Globus pallidus (tissue), 1 donor: ENCODE results near the gene RXFP4.

Experiments used
- DNase-seq: peaks from one replicate; pipeline ENCODE4 v3.0.0-alpha.2; 2015; ENCODE audit warnings: low spot score

Gene RXFP4

DNA sequence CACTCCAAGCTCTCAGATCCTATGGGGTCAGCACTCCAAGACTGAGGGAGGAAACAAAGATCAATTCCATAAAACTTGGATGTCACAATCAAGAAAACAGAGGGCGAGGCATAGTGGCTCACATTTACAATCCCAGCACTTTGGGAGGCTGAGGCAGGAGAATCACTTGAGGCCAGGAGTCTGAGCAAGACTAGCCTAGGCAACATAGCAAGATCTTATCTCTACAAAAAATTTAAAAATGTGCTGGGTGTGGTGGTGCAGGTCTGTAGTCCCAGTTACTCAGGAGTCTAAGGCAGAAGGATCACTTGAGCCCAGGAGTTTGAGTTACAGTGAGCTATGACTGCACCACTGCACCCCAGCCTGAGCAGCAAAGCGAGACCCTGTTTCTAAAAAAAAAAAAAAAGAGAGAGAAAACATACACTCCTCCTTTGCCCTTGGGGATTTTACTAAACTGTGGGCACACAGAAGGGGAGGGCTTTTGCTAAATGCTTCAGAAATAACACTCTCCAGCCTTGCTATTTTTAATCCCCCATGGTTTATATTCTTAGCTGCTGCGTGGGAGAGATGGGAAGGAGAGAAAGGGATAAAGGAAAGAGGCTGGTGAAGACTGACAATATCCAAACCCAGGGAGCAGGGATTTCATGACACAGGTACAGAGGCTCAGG lies 18.8 kb downstream of the RXFP4 start:
- DNase-seq, result no peak

DNA sequence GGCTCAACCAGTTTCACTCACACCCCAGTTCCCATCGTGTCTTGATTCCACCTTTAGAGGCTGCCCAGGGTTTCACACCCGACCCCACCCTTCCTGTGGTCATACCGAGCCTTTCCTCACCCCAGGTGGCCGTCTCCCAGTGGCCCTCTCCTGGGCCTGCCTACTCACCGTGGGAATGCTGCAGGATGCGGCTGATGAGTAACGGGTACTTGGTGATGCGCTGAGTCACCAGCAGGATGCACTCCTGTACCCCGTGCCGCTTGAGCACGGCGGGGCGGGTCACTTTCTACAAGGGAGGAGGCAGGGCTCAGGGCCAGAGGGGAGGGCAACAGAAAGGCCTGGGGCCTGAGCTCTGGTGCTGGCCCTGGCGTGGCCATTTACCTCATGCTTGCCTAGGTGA lies 20.5 kb downstream of the RXFP4 start:
- no peak for DNase-seq

DNA sequence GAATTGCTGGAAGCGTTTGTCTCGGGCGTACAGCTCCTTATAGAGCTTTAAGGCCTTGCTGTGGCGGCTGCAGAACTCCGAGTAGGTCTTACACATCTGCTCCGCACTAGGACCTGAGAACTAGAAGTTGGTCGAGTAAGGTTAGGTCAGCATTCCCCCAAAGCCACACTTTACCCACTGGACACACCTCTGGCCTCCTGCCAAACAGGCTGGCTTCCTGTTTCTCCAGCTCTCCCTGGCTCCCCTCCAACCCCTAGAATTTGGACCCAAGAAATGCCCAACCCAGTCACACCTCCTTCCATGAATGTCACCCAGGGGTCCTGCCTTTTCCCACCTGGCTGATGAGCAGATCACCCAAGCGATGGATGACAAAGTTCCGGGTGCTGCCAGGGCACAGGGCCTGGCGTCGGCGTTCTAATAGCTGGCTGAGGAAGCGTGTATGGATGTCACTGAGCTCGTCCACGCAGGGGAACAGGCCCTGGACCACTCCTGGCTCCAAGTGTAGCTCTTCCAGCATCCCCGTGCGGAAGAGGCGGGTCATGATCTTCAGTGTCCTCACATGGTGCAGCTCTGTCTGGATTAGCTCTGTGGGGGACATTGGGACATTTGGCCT lies 21.3 kb downstream of the RXFP4 start:
- no peak for DNase-seq

DNA sequence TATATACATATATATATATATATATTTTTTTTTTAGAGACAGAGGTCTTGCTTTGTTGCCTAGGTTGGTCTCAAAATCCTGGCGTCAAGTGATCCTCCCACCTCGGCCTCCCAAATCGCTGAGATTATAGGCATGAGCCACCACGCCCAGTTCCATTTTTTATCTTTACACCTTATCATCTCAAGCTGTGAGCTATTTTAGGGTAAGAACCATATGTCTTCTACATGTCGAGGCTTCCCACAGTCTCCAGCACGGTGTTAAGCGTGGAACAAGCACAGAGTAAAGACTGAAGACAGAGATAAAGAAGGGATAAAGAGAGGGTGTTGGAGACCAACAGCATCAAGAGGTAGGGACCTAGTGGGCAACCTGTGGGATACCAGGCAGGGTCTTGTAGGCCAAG lies 22.8 kb downstream of the RXFP4 start:
- no peak for DNase-seq

DNA sequence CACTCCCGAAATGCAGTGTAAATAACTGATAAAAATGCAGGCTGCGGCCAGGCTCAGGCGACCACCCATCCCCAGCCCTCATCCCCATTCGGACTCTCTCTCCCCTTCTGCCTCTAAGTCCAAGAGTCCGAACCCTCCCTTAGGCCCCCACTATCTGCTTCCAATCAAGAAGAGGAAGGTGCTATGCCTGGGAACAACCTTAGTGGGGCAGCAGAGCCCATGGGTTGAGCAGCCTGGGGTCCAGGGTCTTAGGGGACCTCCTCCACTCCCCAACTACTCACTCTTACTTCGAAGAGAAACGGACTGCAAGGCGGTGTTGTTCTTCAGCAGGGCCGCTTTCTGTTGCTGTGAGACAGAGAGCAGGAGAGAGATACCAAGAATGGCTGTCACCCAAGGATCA lies 24.7 kb downstream of the RXFP4 start:
- no peak for DNase-seq

DNA sequence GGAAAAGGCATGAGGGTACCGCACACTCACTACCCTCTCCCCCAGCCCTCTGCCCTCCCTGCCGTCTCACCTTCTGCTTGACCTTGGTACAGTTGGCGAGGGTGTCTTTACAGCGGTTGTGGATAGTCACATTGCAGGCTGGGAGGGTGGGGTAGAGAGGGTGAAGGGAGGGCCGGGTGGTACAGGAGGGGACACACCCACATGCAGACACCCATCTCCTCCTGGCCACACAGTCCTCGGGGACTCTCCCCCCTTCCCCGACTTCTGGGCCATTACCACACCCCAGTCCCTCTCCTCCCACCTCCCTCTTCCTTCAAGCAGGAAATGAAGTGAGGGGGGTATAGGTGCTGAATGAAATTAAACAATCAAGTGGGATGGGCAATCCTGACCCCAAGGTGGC lies 25.3 kb downstream of the RXFP4 start:
- no peak for DNase-seq

DNA sequence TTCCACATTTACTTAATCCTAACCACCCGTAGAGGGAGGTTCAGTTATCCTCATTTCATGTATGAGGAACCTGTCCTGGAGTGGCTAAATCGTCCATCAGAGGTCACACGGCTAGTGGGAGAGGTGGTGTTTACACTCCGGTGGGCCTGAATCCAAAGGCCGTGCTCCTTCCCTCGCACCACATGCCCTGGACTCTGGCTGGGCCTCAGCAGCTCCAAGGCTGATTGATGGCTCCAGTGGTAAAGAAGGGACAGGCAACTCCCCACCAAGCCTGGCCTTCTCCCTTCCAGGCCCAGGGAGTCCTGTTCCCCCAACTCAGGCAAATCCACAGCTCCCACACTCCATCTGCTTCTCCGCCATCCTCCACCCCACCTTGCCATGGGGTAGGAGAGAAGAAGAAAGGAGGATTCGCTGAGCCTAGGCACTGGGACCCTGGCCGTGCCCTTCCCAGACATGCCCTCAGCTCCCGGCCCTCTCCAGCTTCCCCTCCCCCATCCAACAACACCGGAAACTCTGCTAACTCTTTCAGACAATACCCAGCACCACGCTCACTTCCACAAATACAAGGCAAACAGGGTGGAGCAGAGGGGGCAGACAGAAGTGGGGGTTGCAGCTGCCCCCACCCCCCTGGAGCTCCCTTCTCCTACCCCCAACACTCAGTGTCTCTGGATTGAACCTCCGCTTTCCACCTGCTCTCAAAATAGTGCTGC lies 26.1 kb downstream of the RXFP4 start:
- DNase-seq, result no peak

DNA sequence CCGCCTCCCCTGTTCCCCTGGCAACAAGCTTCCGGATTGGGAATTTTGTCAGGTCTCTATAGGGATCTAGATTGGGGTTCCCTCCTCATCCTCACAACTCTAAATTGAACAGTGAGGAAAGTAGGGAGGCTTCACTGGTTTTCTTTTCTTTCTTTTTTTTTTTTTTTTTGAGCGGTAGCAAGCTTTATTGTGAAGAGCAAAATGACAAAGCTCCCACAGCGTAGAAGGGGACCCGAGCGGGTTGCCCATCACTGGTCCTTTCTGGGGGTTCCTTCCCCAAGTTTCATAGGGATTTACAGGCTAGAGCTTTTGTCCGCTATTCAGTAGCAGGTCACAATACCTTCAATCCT lies 26.6 kb downstream of the RXFP4 start:
- no peak for DNase-seq

DNA sequence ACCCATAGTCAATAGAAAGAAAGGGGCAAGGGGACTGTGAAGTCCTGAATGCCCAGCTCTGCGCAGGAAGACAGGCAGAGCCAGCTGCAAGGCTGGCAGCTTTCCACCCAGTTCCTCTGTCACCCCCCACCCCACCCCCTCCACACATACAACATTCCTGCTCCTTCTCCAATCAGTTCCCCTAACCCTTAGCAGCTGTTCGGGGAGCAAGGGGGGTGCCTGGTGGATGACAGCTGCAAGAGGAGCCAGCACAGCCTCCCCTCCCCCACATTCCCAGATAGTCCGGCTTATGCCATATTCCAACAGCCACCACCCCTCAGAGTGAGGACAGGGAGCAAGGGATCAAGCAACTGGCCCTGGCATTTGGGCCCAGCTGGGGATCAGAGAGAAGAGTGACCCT lies 27.2 kb downstream of the RXFP4 start:
- DNase-seq, result peak; percentile 97

DNA sequence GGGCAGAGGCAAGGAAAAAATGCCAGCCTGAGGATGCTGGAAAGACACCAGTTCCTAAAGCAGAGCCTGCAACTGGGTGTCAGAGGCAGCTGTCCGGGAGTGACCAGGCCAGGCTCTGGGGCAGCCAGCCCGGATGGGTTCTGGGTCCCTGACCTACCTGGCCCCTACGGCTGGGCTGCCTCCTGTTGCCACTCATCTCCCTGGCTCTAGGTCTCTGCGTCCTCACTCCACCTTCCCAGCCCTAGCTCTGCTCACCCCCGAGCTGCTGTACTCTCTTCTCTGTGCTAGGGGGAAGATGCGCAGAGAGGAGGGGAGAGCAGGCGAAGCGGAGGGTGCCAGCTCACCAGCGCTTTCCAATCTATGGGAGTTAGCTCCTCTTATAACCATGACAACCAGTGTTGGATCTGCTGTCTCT lies 27.9 kb downstream of the RXFP4 start:
- DNase-seq, result no peak

DNA sequence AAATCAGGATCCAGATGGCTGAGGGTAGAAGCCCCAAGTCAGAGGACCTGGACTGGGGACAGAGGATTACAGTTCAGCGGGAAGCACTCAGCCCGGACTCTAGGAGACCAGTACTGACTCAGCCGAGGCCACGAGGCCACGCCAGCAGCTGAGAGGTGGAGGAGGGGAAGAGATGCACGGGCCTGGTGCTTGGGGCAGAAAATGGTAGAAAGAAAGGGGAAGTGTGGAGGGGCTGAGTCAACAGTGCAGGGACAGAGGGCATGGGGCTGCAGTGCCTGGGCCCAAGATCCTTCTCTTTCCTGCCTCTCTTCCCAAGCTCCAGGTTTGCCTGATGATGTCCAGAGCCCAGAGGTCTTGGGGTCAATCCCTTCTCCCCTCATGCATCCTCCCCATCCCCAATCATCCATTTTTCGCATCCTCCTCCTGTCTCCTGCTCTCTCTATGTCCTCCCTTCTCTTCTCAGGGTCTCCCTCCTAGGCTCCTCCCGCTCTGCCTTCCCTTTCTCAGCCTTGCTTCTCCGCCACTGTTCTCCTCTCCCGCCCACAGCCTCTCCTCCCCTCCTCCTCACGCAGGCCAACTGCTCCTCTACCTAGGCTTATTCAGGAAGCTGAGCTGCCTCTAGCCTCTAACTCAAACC lies 29.2 kb downstream of the RXFP4 start:
- DNase-seq, result peak; percentile 89

DNA sequence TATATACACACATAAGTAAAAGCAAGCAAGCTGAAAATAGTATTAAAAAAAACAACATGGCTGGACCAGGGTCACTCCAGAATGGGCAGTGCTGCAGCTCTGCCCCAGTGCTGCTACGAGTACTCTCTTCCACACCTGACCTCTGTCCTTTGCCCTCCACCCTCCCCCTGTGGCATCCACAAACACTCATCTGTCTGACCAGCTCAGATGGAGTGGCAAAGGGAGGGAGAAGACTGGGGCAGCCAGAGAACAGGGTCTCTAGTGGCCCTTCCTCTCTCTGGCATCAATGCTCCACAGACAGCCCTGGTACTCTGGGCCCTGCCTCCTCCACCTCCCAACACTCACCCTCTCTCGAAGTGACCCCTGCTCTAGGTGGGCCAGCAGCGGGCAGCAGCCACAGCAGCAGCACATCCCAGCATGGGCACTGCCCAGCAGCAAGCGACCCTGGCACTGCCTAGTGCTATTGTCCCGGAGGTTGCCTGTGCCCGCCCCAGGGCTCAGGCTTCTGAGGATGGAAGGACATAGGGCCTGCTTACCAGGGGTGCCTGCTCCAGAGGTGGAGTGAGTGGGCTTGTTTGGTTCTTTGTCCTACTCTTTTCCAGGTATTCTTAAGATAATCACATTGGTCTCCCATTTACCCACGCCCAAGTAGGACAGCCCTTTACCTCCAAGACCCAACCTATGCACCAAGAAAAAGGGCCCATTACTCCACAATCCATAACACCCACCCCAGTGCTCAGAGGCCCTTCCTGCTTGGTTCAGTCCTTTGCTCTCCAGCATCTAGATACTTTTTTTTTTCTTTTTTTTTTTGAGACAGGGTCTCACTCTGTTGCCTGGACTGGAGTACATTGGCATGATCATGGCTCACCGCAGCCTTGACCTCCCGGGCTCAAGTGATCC lies 30.7 kb downstream of the RXFP4 start:
- DNase-seq, result peak; percentile 89

DNA sequence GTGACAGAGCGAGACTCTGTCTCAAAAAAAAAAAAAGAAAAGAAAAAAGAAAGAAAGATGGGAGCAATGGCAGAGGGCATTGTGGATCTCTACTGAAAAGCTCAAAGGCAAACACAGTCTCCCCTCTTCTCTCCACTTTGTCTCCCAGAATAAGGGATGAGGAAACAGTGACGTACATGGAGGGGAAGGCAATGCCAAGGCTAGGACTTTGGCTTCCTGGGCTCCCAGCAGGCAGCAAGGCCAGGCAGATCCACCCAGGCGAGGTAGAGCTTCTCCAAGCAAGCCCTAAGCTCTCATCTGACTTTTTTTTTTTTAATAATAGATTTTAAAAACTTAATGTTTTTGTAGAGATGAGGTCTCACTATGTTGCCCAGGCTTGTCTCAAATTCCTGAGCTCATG lies 32.3 kb downstream of the RXFP4 start:
- no peak for DNase-seq

DNA sequence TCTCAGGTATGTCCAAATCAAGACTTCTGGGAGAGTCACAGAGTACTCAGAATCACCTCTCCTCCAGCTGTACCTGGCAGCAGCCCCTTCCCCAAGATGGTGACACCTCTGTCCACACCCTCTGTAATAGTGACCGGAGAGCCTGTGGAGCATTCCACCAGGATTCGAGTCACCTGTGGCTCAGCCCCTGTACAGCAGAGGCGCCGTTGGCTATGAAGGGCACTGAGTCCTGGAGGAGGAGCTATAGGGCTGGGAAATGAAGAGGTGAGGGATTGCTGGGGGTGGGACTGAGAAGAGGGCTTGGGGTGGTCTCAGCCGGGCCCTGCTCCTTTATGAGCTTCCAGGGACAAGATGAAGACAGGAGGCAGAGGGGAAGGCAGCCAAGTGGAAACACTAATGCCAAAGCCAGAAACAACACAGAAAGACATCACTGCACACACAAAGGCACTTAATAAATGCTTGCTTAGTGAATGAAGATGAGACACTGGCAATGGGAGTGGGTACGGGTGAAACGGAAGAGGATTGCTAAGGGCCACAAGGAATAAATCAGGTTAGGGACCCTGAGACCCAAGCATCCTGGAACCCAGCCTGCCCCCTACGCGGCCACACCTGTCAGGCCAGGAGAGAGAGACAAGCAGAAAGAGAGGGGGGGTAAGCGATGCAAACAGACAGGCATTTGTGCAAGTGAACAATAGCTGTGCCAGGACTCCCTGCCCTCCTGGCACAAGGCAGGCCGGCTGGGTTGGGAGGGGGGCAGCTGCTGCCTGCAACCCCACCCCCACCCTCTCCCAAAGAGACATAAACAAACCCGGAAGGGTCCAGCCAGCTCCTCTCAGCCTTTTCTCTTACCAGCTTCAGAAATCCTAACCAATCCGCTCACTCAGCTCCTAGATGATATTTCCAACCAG lies 33.0 kb downstream of the RXFP4 start:
- DNase-seq, result peak; percentile 97

DNA sequence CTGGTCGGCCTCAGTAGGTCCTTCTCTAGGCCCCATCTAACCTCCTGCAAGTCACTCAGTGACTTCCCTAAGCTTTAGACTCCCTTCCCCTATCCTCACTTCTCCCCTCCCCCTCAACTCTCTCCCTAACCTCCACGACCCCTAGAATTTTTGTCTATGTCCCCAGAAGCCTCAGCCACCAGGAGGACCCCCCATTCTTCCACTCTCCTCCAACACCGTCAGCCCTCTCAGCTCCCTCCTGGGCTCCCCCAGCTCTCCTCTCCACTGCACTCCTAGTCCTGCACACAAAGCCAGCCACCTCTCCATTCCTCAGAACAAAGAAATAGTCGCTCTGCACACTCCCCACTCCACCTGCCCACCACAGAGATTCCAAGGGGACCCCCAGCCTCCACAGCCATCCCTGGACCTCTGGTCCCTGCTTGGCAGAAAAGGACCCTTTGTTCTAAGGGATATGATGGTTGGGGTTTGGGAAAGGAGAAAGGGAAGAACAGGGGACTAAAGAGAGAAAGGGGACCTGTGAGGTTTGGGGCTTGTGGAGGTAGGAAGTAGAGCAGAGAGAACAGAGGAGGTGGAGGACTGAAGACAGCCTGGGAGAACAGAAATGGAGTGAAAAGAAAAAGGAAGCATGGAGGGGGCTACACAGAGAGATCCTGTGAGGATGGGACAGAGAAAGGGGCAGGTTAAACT lies 34.1 kb downstream of the RXFP4 start:
- DNase-seq, result no peak

DNA sequence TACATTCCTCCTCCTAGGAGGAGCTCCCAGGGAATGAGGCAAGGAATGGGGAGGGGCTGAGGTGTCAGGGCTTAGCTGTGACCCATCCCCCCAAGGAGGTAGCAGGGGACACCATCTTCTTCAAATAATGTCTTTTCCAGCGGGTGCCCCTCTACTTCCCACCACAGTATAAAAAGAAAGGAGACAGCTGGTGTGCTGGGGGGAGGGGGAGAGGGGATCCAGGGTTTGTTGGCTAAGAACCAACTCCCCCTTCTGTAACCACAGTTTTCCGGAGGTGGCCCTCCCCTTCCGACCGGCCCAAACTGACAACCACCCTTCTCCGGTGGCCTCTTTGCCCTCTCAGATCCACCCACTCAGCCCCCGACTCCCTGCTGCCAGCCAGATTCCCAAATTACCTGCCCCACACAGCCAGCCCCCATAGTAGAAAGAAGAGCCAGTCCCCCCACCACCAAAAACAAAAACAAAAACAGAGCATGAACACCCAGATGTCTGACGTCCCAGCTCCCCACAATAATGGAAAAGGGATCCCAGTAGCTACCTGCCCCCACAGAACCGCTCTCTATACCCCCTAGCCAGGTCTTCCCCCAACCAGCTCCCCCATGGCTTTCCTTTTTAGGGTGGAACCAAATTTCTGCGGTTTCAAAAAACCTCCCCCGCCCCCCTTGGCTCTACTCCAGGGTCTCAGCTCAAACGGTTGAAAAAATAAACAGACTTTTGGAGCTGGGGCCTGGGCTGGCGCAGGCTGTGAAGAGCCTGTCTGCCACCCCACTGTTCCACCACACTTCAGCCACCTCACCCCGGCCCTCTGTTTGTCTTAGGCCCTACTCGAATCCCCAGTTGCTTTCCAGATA lies 34.8 kb downstream of the RXFP4 start:
- DNase-seq, result peak; percentile 60

DNA sequence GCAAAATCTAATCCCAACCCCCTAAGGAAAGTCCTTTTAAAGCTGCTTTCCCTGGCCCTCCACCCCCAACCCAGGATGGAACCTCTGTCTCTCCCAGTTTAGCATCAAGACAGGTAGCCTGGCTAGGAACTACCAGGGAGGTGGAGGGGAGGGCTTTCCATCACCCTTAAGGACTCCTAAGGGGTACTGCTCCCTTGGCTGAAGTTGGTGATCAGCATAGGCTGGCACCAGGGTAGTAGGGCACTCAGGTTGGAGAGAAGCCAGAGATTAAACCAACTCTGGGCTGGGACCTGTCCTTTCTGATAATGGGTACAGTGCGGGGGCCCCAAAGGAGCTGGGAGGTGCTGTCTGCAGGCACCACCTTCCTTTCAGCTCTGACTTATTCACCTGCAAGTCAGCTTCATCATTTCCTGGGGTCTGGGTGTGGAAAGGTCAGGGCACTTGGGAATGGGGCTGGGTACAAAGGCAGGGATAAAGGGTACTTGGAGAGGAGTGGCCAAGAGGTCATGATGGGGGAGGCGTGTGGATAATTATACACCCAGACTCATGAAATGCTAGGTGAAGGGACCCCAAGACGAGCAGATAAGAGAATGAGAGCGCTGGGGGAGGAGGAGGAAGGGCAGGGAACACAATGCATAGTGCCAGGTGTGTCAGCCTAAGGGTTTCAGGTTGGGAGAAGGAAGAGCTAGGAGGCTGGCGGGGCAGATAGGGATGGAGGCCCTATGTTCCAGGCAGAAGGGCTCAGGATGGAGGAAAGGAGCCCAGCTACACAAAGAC lies 35.7 kb downstream of the RXFP4 start:
- DNase-seq, result peak; percentile 60

DNA sequence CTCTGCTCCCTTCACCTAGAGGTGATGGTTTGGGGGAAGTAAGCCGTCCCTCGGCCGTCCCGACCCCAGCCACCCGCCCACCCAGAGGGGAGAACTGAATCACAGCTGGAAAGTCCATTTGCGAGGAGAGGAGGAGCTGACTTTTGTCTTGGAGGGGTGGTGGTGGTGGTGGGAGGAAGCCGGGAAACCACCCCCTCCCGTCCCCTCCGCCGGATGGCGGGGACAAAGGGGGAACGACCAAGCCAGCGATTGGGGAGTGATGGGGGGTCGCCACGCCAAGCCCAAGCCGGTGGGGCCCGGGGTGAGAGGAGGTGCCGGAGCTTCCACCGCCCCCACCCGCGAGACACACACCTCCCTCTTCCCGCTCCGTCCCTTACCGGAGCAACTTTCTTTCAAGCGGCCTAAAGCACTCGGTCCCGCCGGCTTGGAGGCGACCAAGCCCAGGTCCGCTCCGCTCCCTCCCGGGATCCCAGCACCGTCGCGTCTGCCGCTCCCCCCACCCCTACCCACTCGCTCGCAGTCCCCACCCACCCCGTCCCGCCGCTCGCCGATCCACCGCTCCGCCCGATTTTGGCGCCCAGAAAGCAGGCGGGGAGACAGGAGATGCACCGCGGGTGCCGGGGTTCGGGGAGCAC lies 36.4 kb downstream of the RXFP4 start:
- peak; percentile 60 for DNase-seq
